ENCODE data around the gene RAB44. TPM values are rescaled to one million over a fixed set of nuclear protein-coding genes. Genes with fewer than 3 reads are reported as not detected.

The RAB44 gene
- total RNA-seq, 1 donor from 2014 or later, result not detected

DNA sequence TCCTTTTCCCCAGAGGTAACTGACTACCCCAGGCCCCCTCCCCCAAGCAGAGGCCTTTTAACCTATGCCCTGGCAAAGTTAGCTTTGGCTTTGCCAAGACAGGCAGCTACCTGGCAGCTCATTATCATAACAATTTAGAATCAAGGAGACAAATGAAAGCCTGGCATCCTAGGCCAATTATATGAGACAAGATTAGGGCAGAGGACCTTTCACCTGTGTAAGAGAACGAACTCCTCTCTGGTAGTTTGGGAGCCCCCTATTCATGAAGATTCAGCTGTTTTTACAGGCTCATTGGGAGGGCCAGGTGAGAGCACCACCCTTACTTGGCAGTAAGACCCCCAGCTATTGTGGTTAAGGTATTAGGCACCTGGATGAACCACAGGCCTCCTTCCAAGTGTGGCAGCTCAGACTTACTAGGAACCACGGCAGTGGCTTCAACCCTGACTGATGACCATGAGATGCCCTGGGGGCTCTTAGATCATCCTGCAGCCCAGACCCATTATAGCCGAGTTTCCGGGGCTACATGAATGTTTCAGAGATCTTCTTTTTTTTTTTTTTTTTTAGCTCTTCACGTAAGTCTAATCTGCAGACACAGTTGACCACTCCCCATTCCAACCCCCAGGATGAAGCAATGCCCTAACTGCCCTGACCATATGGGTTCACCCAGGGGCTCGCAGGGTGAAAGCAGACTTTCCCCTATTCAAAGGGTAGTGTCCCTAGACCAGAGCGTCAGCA is 56.2 kb downstream of the RAB44 start:
- H3K9me3 Mint-ChIP-seq (ENCODE audit: unreplicated experiment), result no peaks in the 10 kb centered on the region
- H3K4me1 Mint-ChIP-seq (ENCODE audit: low read depth, unreplicated experiment), result peaks cover 5% of the 10 kb centered on the region
- no peaks in the 10 kb centered on the region for H3K27me3 Mint-ChIP-seq (ENCODE audit: unreplicated experiment)
- no peak overlapping the region for H3K27ac Mint-ChIP-seq (ENCODE audit: unreplicated experiment)
- H3K4me3 Mint-ChIP-seq (ENCODE audit: unreplicated experiment), result no peak overlapping the region
- TF ChIP-seq CTCF (IDR thresholded peaks at IDR 0.05; ENCODE audit: partially characterized antibody, unreplicated experiment), result no peak
- DNase-seq, result no peak
- peaks cover 6% of the 10 kb centered on the region for H3K36me3 Mint-ChIP-seq (ENCODE audit: unreplicated experiment)

DNA sequence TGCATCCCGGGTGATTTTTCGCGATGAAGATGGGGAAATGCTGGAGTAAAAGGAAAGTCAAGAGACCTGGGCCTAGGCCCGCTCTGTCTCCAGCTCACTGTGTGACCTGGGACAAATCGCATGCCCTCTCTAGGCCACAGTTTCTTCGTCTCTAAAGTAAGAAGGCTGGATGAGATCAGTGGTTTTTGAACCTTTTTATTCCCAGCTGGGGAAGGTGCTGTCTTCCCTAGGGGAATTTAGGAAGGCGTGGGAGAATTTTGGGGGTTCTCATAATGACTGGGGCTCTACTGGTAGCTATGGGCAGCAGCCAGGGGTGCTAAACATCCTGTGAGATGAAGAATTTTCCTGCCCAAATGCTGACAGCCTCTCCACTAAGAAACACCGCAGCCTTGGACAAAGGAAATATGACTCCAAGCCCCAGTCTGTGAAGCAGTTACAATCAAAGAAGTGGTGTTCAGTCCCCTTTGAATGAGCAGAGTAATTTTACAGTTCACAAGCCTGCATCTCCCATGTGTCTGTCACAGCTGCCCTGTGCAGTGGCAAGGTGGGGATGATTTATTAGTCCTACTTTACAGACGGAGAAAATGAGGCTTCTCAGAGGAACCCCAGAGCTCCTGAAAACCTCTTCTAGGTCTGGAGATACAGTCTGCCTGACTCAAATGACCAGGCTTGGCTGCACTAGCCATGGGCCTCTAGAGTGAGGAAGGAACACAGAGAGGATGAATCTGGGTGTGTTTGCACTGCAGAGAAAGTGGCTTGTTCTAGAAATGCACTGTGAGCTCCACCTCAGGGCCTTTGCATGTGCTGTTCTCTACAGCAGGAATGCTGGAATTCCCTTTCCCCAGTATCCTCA is 57.2 kb downstream of the RAB44 start:
- no peak for TF ChIP-seq CTCF (IDR thresholded peaks at IDR 0.05; ENCODE audit: partially characterized antibody, unreplicated experiment)
- Mint-ChIP-seq H3K9me3 (ENCODE audit: unreplicated experiment) (no peaks in the 10 kb centered on the region), H3K27ac (ENCODE audit: unreplicated experiment) (no peak overlapping the region), H3K36me3 (ENCODE audit: unreplicated experiment) (peaks cover 5% of the 10 kb centered on the region), H3K4me3 (ENCODE audit: unreplicated experiment) (no peak overlapping the region), H3K4me1 (ENCODE audit: low read depth, unreplicated experiment) (peaks cover 5% of the 10 kb centered on the region), H3K27me3 (ENCODE audit: unreplicated experiment) (no peaks in the 10 kb centered on the region)
- no peak for DNase-seq

DNA sequence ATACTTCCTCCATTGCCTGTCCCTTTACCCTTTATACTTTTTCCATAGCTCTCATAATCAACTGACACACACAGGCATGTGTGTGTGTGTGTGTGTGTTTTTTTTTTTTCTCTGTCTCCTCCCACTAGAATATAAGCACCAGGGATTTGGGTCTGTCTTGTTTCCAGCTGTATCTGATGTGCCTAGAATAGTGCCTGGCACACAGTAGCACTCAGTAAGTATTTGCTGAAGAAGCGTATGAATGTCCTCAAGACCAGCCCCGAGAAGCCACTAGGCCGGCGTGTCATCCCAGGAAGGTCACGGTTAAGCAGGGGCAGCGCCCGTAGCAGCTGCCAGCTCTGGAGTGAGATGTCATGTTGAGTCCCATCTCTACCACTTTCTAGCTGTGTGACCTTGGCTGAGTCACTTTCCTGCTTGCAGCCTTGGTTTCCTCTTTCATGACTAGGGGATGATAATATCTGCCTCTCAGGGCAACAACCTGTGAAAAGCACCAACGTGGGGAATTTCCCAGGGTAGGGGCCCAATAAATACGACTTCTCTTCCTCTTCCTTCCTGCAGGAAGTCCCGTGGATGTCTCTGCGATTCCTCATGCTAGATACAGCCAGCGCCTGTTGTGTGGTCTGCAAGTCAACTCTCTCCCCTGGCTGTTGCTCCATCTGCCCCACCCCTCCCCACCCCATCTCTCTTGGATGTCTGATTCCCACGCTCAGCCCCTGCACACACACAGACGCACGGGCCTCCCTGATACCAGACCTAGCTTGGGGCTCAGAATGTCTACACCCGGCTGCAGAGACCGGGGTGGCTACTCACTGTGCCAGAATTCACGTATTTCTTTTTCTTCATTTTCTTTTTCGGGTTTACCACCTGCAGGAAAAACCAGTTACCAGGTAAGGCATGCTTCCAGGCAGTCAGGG is 58.1 kb downstream of the RAB44 start:
- no peak for TF ChIP-seq CTCF (IDR thresholded peaks at IDR 0.05; ENCODE audit: partially characterized antibody, unreplicated experiment)
- DNase-seq, result no peak
- H3K27ac Mint-ChIP-seq (ENCODE audit: unreplicated experiment), result no peak overlapping the region
- H3K9me3 Mint-ChIP-seq (ENCODE audit: unreplicated experiment), result no peaks in the 10 kb centered on the region
- H3K36me3 Mint-ChIP-seq (ENCODE audit: unreplicated experiment), result no peaks in the 10 kb centered on the region
- no peaks in the 10 kb centered on the region for H3K27me3 Mint-ChIP-seq (ENCODE audit: unreplicated experiment)
- peaks cover 7% of the 10 kb centered on the region for H3K4me1 Mint-ChIP-seq (ENCODE audit: low read depth, unreplicated experiment)
- no peak overlapping the region for H3K4me3 Mint-ChIP-seq (ENCODE audit: unreplicated experiment)

DNA sequence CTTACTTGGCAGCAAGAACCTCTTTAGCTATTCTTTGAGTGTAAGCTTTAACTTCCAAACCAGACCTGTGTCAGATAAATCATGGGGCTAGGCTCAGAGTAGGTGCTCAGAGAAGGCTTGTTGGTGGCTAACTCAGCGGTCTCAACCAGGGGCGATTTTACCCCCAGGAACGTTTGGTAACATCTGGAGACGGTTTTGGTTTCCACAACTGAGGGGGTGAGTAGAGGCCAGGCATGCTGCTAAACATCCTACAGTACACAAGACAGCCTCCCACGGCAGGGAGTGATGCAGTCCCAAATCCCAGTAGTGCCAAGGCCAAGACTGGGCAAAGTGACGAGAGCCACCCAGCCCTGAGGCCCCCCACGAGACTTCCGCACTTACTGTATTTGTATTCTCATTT is 59.2 kb downstream of the RAB44 start:
- H3K27ac Mint-ChIP-seq (ENCODE audit: unreplicated experiment), result no peak overlapping the region

More for the DNA sequence above, 59.2 kb downstream of the RAB44 start:
- no peaks in the 10 kb centered on the region for H3K36me3 Mint-ChIP-seq (ENCODE audit: unreplicated experiment)
- no peak overlapping the region for H3K4me3 Mint-ChIP-seq (ENCODE audit: unreplicated experiment)
- no peak for TF ChIP-seq CTCF (IDR thresholded peaks at IDR 0.05; ENCODE audit: partially characterized antibody, unreplicated experiment)
- H3K4me1 Mint-ChIP-seq (ENCODE audit: low read depth, unreplicated experiment), result peaks cover 9% of the 10 kb centered on the region
- no peaks in the 10 kb centered on the region for H3K9me3 Mint-ChIP-seq (ENCODE audit: unreplicated experiment)
- no peaks in the 10 kb centered on the region for H3K27me3 Mint-ChIP-seq (ENCODE audit: unreplicated experiment)
- DNase-seq, result no peak

All from glutamatergic neuron (in vitro differentiated cells).